GM19324 (cell line): ENCODE measurements around the gene EEPD1.

Experiments used
- ATAC-seq: cut with Tn5 transposase; IDR thresholded peaks from one replicate; pipeline ENCODE4 v1.9.1; 2021; ENCODE audit warnings: mild to moderate bottlenecking, moderate library complexity; ENCODE audit not compliant: unreplicated experiment, low FRiP score

EEPD1 gene

GRCh38 chr7:36188906-36189305 is 35.9 kb downstream of the EEPD1 start:
- no peak for ATAC-seq

- no peak for ATAC-seq
These were observed 37.6 kb downstream of the EEPD1 start for GRCh38 chr7:36190447-36191291.

- ATAC-seq = no peak
These were observed 38.4 kb downstream of the EEPD1 start for GRCh38 chr7:36191292-36191920.

GRCh38 chr7:36192053-36192824 is 39.2 kb downstream of the EEPD1 start:
- ATAC-seq = no peak

GRCh38 chr7:36192877-36193276 is 39.8 kb downstream of the EEPD1 start:
- no peak for ATAC-seq

- no peak for ATAC-seq
These were observed 45.8 kb downstream of the EEPD1 start for GRCh38 chr7:36198854-36199266.

- ATAC-seq = no peak
These were observed 46.3 kb downstream of the EEPD1 start for GRCh38 chr7:36199329-36199728.

GRCh38 chr7:36201122-36201723 is 48.2 kb downstream of the EEPD1 start:
- no peak for ATAC-seq

GRCh38 chr7:36202398-36202797 is 49.3 kb downstream of the EEPD1 start:
- ATAC-seq = no peak

GRCh38 chr7:36203071-36203790 is 50.2 kb downstream of the EEPD1 start:
- no peak for ATAC-seq

GRCh38 chr7:36204044-36204663 is 51.1 kb downstream of the EEPD1 start:
- no peak for ATAC-seq

GRCh38 chr7:36204929-36205635 is 52.0 kb downstream of the EEPD1 start:
- no peak for ATAC-seq

- ATAC-seq = no peak
These were observed 52.7 kb downstream of the EEPD1 start for GRCh38 chr7:36205803-36206202.

- ATAC-seq = no peak
These were observed 54.6 kb downstream of the EEPD1 start for GRCh38 chr7:36207451-36208291.

- no peak for ATAC-seq
These were observed 55.4 kb downstream of the EEPD1 start for GRCh38 chr7:36208426-36208825.

GRCh38 chr7:36208997-36209813 is 56.2 kb downstream of the EEPD1 start:
- no peak for ATAC-seq

- ATAC-seq = no peak
These were observed 56.7 kb downstream of the EEPD1 start for GRCh38 chr7:36209814-36210183.
